Purkinje cell (primary cell): ENCODE results near the gene SNX1. TPM values are rescaled to one million over a fixed set of nuclear protein-coding genes. Genes with fewer than 3 reads are reported as not detected.

ENCODE experiments used
- polyA plus RNA-seq: library from polyadenylated mRNA; unstranded; fragments of >200 nt; fragmentation: Nextera tagmentation; gene quantifications from 2 replicates; pipeline ENCODE4 v1.2.1, GENCODE V29; 2014

The SNX1 gene, protein sequence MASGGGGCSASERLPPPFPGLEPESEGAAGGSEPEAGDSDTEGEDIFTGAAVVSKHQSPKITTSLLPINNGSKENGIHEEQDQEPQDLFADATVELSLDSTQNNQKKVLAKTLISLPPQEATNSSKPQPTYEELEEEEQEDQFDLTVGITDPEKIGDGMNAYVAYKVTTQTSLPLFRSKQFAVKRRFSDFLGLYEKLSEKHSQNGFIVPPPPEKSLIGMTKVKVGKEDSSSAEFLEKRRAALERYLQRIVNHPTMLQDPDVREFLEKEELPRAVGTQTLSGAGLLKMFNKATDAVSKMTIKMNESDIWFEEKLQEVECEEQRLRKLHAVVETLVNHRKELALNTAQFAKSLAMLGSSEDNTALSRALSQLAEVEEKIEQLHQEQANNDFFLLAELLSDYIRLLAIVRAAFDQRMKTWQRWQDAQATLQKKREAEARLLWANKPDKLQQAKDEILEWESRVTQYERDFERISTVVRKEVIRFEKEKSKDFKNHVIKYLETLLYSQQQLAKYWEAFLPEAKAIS
- polyA plus RNA-seq, result 21.7 and 29.4 TPM in 2 replicates

DNA sequence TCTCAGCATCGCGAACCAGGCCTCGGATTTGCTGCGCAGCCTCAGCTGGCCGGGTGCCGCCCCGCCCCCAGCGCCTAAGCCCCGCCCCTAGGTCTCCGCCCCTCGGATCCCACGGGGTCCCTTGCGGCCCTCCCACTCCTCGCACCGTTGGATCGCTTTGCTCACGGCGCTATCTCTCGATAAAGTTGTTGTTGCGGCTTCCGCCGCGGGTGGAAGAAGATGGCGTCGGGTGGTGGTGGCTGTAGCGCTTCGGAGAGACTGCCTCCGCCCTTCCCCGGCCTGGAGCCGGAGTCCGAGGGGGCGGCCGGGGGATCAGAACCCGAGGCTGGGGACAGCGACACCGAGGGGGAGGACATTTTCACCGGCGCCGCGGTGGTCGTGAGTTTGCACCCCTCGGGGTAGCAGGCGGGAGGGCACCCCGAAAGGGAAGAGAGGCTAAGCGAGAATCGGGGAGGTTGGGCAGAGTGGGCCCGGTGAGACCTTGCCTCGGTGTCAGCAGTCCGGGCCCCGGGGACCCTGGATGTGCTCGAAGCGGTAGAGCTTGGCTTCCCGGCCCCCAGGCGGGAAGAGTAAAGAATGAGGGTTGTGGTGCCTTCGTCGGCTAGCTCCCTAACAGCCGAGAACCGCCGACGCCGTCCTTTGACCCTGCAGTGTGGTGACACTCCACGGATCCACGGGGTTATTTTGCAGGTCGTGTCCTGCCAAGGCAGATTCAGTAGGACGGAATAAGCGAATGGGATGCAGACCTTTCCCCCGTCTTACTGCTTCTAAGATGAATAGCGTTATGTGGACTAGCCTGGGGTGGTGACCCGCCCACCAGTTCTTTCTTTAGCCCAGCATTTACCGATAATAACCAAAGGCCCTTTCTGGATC is at the start of gene SNX1:
SNX1 (plus strand) TSS at position 188 of the 873 bp plus-strand sequence; CDS start at position 220, 32 bp downstream.

DNA sequence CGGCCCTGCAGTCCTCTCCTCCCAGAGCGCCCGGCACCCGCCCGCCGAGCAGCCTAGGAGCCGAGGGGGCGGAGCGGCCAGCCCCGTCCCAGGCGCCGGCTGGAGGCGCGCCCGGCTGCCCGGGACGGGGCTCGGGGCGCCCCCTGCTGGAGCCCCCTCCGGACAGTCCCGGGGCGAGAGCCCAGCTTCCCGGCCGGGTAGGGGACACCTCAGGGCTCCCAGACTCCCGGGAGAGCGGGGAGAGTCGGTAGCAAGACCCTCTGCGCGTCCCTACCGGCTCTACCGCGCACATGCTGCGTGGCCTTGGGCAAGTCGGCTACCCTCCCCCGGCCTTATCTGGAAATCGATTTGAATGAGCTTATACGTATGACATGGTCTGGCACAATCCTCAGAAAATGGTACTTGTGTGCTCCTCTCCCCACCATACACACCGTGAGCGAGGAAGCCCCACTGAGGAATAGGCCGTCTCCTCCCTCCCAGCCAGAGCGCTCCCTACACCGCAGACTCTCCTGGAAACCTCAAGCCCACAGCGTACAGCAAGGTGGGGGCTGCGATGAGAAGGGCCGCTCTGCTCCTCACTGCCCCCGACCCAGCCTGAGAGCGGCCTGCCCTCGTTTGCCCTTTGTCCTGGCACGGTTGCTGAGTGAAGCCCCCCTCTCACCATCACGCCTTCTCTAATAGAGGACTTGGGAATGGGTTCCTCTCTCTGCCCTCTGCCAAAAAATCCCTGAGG is 49.2 kb upstream of the SNX1 start, which contains the start of gene DAPK2:
DAPK2 (minus strand) TSS at position 65 of the 733 bp plus-strand sequence. CDS start 6,224 bp downstream, outside the sequence.

DNA sequence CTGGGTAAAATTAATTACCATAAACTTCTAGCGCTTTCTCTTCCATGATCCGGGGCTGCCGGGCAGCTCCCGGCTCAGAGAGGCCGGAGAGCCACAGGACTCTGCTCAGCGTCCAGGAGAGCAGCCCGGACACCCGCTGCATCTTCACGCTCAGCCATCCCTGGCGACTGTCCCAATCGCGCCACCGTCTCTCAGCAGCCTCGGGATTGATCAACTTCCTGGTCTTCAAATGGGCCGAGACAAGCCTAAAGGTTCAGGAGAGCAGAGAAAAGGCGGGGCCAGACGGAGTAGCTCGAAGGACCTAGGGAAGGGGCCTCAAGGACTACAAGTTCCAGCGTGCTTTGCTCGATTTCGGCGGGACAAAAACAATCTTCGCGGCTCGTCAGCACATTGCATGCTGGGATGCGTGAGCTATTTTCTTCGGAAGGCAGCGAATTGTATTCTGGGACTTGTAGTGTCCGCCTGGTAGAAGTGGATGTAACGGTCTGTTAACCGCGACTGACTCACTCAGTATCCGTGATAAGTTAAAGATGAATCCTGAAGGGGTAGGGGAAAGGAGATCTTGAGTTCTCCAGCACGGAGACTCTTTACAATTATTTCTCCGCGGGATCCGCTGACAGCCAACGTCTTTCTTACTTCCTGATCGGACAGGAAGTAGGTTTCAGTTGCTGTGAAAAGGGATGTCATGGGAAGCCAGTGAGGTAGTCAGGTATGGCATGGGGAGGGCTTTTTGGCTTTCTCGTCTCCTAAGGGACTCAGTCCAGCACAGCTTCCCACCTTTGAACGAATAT is 2.0 kb upstream of the SNX1 start, which contains the start of gene CIAO2A:
CIAO2A (minus strand) TSS at position 212 of the 791 bp plus-strand sequence; CDS start at position 142, 70 bp downstream.

DNA sequence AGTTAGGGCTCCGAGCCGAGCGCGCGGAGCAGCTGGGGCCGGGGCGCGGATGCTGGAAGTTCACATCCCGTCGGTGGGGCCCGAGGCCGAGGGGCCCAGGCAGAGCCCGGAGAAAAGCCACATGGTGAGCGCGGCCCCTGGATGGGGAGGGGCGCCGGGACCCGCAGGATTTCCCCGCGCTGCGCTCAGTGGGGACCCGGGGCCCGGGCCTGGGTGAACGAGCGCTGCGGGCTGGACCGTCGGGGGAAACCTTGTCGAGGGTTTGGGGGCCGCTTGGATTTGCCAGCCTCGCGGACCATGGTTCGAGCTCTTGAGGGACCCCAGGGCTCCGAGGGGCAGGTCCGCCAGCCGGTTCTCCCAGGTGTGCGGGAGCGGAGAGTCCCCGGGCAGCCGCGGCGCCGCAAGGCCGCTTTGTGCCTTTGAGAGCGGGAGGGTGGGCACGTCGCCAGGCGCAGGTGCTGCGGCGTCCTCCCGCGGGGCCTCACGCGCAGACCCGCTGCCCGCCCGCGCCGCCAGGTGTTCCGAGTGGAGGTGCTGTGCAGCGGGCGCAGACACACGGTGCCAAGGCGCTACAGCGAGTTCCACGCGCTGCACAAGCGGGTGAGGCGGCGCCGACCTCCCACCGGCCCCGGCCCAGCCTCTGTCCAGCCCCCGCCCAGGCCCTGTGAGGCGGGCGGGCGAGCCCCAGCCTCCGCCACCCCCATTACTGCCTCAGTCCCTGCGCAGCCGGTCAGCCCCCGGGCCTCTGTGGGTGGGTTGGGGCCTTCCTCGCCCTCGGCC is 56.1 kb downstream of the SNX1 start, which contains the start of gene SNX22:
SNX22 (plus strand) TSS at position 5 of the 780 bp plus-strand sequence; CDS start at position 50, 45 bp downstream.

DNA sequence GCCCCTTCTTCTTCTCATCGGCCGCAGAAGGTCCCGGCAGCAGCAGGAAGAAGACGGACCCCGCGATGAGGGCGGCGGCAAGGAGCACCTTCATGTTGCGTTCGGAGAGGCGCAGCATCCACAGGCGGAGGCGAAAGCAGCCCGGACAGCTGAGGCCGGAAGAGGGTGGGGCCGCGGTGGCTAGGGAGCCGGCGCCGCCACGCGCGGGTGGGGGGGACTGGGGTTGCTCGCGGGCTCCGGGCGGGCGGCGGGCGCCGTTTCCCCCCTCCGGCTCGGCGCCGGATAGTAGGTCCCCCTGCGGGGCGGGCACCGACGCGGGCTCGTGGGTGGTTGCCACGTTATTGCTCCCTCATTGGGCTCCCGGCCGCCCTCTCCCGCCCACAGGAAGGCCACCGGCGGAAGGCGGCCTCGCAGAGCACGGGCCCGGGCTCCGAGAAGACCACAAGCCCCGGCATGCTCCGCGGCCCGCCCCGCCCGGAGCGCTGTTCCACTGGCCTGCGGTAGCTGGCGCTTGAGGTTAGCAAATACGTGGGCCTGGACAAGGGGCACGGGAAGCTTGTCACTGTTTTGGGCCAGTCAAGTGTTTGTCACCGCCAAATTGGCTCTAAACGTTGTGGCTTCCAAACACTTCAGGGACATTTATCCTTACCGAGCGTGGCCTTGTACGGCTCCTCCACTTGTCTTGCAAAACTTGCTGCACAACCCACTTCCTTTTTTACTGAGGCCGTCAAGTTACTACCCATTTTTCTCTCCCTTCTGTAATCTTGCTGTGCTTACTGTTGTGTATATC is 67.3 kb downstream of the SNX1 start, which contains the start of gene PPIB:
PPIB (minus strand) TSS at position 154 of the 790 bp plus-strand sequence; CDS start at position 118, 36 bp downstream.

Other genes starting within 250 kb of the SNX1 start
- gene DAPK2, start 49.5 kb upstream of the SNX1 start, polyA plus RNA-seq, result 0.29 and 0.46 TPM in 2 replicates
- gene CIAO2A, start 2.1 kb upstream of the SNX1 start, polyA plus RNA-seq, result 122 and 130 TPM in 2 replicates
- gene SNX22, start 55.7 kb downstream of the SNX1 start, polyA plus RNA-seq, result 1.1 and 1.7 TPM in 2 replicates
- 345 and 379 TPM in 2 replicates for gene PPIB, start 67.0 kb downstream of the SNX1 start, polyA plus RNA-seq